ENCODE data around the gene DHCR24. TPM values are rescaled to one million over a fixed set of nuclear protein-coding genes. Genes with fewer than 3 reads are reported as not detected.

Gene DHCR24
- total RNA-seq, 1 donor from 2014 or later = 87.2 TPM

GRCh38 chr1:54823670-54824069 lies 63.3 kb downstream of the DHCR24 start:
- no peak overlapping the region for H3K4me3 Mint-ChIP-seq (ENCODE audit: unreplicated experiment)
- H3K36me3 Mint-ChIP-seq (ENCODE audit: unreplicated experiment) = peaks cover 5% of the 10 kb centered on the region
- no peak overlapping the region for H3K27ac Mint-ChIP-seq (ENCODE audit: unreplicated experiment)
- peaks cover 42% of the 10 kb centered on the region for H3K27me3 Mint-ChIP-seq (ENCODE audit: unreplicated experiment)
- no peaks in the 10 kb centered on the region for H3K4me1 Mint-ChIP-seq (ENCODE audit: unreplicated experiment)
- DNase-seq (ENCODE audit: extremely low spot score, unreplicated experiment) = no peak
- no peak for TF ChIP-seq CTCF (IDR thresholded peaks at IDR 0.05)
- peaks cover 25% of the 10 kb centered on the region for H3K9me3 Mint-ChIP-seq (ENCODE audit: unreplicated experiment)

GRCh38 chr1:54819733-54820132 lies 67.3 kb downstream of the DHCR24 start:
- Mint-ChIP-seq H3K27me3 (ENCODE audit: unreplicated experiment) (peaks cover 51% of the 10 kb centered on the region), H3K27ac (ENCODE audit: unreplicated experiment) (no peak overlapping the region), H3K4me3 (ENCODE audit: unreplicated experiment) (no peak overlapping the region), H3K4me1 (ENCODE audit: unreplicated experiment) (no peaks in the 10 kb centered on the region), H3K9me3 (ENCODE audit: unreplicated experiment) (peaks cover 20% of the 10 kb centered on the region), H3K36me3 (ENCODE audit: unreplicated experiment) (peaks cover 5% of the 10 kb centered on the region)
- no peak for TF ChIP-seq CTCF (IDR thresholded peaks at IDR 0.05)
- no peak for DNase-seq (ENCODE audit: extremely low spot score, unreplicated experiment)

- H3K36me3 Mint-ChIP-seq (ENCODE audit: unreplicated experiment) = no peaks in the 10 kb centered on the region
- H3K4me3 Mint-ChIP-seq (ENCODE audit: unreplicated experiment) = no peak overlapping the region
- peak; percentile 42 for DNase-seq (ENCODE audit: extremely low spot score, unreplicated experiment)
- H3K27ac Mint-ChIP-seq (ENCODE audit: unreplicated experiment) = no peak overlapping the region
- H3K27me3 Mint-ChIP-seq (ENCODE audit: unreplicated experiment) = peaks cover 51% of the 10 kb centered on the region
- no peaks in the 10 kb centered on the region for H3K4me1 Mint-ChIP-seq (ENCODE audit: unreplicated experiment)
- no peak for TF ChIP-seq CTCF (IDR thresholded peaks at IDR 0.05)
- H3K9me3 Mint-ChIP-seq (ENCODE audit: unreplicated experiment) = peaks cover 15% of the 10 kb centered on the region
Measured at GRCh38 chr1:54819195-54819536, 67.8 kb downstream of the DHCR24 start.

GRCh38 chr1:54818461-54819194 lies 68.4 kb downstream of the DHCR24 start:
- Mint-ChIP-seq H3K9me3 (ENCODE audit: unreplicated experiment) (peaks cover 12% of the 10 kb centered on the region), H3K4me3 (ENCODE audit: unreplicated experiment) (no peak overlapping the region), H3K4me1 (ENCODE audit: unreplicated experiment) (peaks cover 3% of the 10 kb centered on the region), H3K27ac (ENCODE audit: unreplicated experiment) (no peak overlapping the region), H3K36me3 (ENCODE audit: unreplicated experiment) (no peaks in the 10 kb centered on the region), H3K27me3 (ENCODE audit: unreplicated experiment) (peaks cover 48% of the 10 kb centered on the region)
- TF ChIP-seq CTCF (IDR thresholded peaks at IDR 0.05) = no peak
- DNase-seq (ENCODE audit: extremely low spot score, unreplicated experiment) = peak; percentile 7

- H3K27ac Mint-ChIP-seq (ENCODE audit: unreplicated experiment) = no peak overlapping the region
- H3K9me3 Mint-ChIP-seq (ENCODE audit: unreplicated experiment) = peaks cover 6% of the 10 kb centered on the region
- H3K36me3 Mint-ChIP-seq (ENCODE audit: unreplicated experiment) = no peaks in the 10 kb centered on the region
- no peak for TF ChIP-seq CTCF (IDR thresholded peaks at IDR 0.05)
- peak; percentile 76 for DNase-seq (ENCODE audit: extremely low spot score, unreplicated experiment)
- H3K4me3 Mint-ChIP-seq (ENCODE audit: unreplicated experiment) = no peak overlapping the region
- peaks cover 34% of the 10 kb centered on the region for H3K27me3 Mint-ChIP-seq (ENCODE audit: unreplicated experiment)
- peaks cover 7% of the 10 kb centered on the region for H3K4me1 Mint-ChIP-seq (ENCODE audit: unreplicated experiment)
Measured at GRCh38 chr1:54816951-54817350, 70.0 kb downstream of the DHCR24 start.
